22Rv1 (cell line): ENCODE measurements around the gene CHST2.

Experiments
- ZFX ChIP-seq: fragments of 450-650 bp; IDR thresholded peaks from 2 replicates; pipeline ENCODE4 v1.6.1; 2017; ENCODE audit warnings: antibody characterized with exemption, borderline replicate concordance
- TF ChIP-seq, protein P1 (sequence below): fragments of 450-650 bp; IDR thresholded peaks from 2 replicates; pipeline ENCODE4 v1.5.1; 2017; ENCODE audit warnings: mild to moderate bottlenecking

GRCh38 chr3:143119974-143120715 lies 574 bp downstream of the CHST2 start:
- TF ChIP-seq, protein P1, sequence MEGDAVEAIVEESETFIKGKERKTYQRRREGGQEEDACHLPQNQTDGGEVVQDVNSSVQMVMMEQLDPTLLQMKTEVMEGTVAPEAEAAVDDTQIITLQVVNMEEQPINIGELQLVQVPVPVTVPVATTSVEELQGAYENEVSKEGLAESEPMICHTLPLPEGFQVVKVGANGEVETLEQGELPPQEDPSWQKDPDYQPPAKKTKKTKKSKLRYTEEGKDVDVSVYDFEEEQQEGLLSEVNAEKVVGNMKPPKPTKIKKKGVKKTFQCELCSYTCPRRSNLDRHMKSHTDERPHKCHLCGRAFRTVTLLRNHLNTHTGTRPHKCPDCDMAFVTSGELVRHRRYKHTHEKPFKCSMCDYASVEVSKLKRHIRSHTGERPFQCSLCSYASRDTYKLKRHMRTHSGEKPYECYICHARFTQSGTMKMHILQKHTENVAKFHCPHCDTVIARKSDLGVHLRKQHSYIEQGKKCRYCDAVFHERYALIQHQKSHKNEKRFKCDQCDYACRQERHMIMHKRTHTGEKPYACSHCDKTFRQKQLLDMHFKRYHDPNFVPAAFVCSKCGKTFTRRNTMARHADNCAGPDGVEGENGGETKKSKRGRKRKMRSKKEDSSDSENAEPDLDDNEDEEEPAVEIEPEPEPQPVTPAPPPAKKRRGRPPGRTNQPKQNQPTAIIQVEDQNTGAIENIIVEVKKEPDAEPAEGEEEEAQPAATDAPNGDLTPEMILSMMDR = no peak
- no peak for TF ChIP-seq ZFX
